ENCODE data around the gene POPDC3.

POPDC3 gene

GRCh38 chr6:105210932-105211531 lies 31.2 kb upstream of the POPDC3 start:
- TF ChIP-seq TAF1 (IDR thresholded peaks at IDR 0.05; ENCODE audit: borderline replicate concordance, insufficient read depth, low read length), result no peak
- no peak for TF ChIP-seq REST (IDR thresholded peaks at IDR 0.05; ENCODE audit: insufficient read depth in 1 of 2, low read depth in 2 of 2, low read length in 2 of 2)
- TF ChIP-seq POLR2AphosphoS5 (IDR thresholded peaks at IDR 0.05; ENCODE audit: low read depth, low read length), result no peak
- no peak for TF ChIP-seq SIN3A (IDR thresholded peaks at IDR 0.05; ENCODE audit: borderline replicate concordance, insufficient read depth, low read length)
- no peak for TF ChIP-seq FOXP2 (optimal IDR thresholded peaks at IDR 0.05; ENCODE audit: borderline replicate concordance, extremely low read depth, extremely low read length, insufficient read depth)

- TF ChIP-seq SIN3A (IDR thresholded peaks at IDR 0.05; ENCODE audit: borderline replicate concordance, insufficient read depth, low read length), result no peak
- no peak for TF ChIP-seq TAF1 (IDR thresholded peaks at IDR 0.05; ENCODE audit: borderline replicate concordance, insufficient read depth, low read length)
- TF ChIP-seq FOXP2 (optimal IDR thresholded peaks at IDR 0.05; ENCODE audit: borderline replicate concordance, extremely low read depth, extremely low read length, insufficient read depth), result no peak
These were observed 30.3 kb upstream of the POPDC3 start for GRCh38 chr6:105209950-105210706.

- TF ChIP-seq FOXP2 (optimal IDR thresholded peaks at IDR 0.05; ENCODE audit: borderline replicate concordance, extremely low read depth, extremely low read length, insufficient read depth) (no peak), SIN3A (IDR thresholded peaks at IDR 0.05; ENCODE audit: borderline replicate concordance, insufficient read depth, low read length) (no peak), TAF1 (IDR thresholded peaks at IDR 0.05; ENCODE audit: borderline replicate concordance, insufficient read depth, low read length) (no peak), POLR2AphosphoS5 (IDR thresholded peaks at IDR 0.05; ENCODE audit: low read depth, low read length) (no peak), REST (IDR thresholded peaks at IDR 0.05; ENCODE audit: insufficient read depth in 1 of 2, low read depth in 2 of 2, low read length in 2 of 2) (no peak)
These were observed 27.9 kb upstream of the POPDC3 start for GRCh38 chr6:105207524-105208269.

GRCh38 chr6:105204768-105205167 lies 25.0 kb upstream of the POPDC3 start:
- TF ChIP-seq FOXP2 (optimal IDR thresholded peaks at IDR 0.05; ENCODE audit: borderline replicate concordance, extremely low read depth, extremely low read length, insufficient read depth) (no peak), SIN3A (IDR thresholded peaks at IDR 0.05; ENCODE audit: borderline replicate concordance, insufficient read depth, low read length) (no peak), REST (IDR thresholded peaks at IDR 0.05; ENCODE audit: insufficient read depth in 1 of 2, low read depth in 2 of 2, low read length in 2 of 2) (no peak), POLR2AphosphoS5 (IDR thresholded peaks at IDR 0.05; ENCODE audit: low read depth, low read length) (no peak), TAF1 (IDR thresholded peaks at IDR 0.05; ENCODE audit: borderline replicate concordance, insufficient read depth, low read length) (no peak)

- TF ChIP-seq TAF1 (IDR thresholded peaks at IDR 0.05; ENCODE audit: borderline replicate concordance, insufficient read depth, low read length), result no peak
- TF ChIP-seq POLR2AphosphoS5 (IDR thresholded peaks at IDR 0.05; ENCODE audit: low read depth, low read length), result no peak
- TF ChIP-seq REST (IDR thresholded peaks at IDR 0.05; ENCODE audit: insufficient read depth in 1 of 2, low read depth in 2 of 2, low read length in 2 of 2), result no peak
- TF ChIP-seq FOXP2 (optimal IDR thresholded peaks at IDR 0.05; ENCODE audit: borderline replicate concordance, extremely low read depth, extremely low read length, insufficient read depth), result no peak
- no peak for TF ChIP-seq SIN3A (IDR thresholded peaks at IDR 0.05; ENCODE audit: borderline replicate concordance, insufficient read depth, low read length)
These were observed 24.5 kb upstream of the POPDC3 start for GRCh38 chr6:105204331-105204730.
